IMR-90 (cell line): ENCODE measurements around the gene RASL10A. TPM values are rescaled to one million over a fixed set of nuclear protein-coding genes. Genes with fewer than 3 reads are reported as not detected.
A peak's percentile ranks its signal among the peaks of the same experiment; 100 is the strongest.

Experiments used
- ATAC-seq: fragments of 200-7000 bp; cut with Tn5 transposase; 2 replicates; pipeline ENCODE4 v1.9.1; 2020; ENCODE audit warnings: low read depth, mild to moderate bottlenecking, moderate library complexity
- BruUV-seq: library from RNA; stranded (reverse); fragments of 400-500 nt; replicated peaks from 2 replicates; lab custom pipeline; 2021; lab: Mats Ljungman, UMichigan
- CTCF ChIA-PET: fragments of 300-600 bp; formaldehyde crosslinking; extraction: SDS; loops from one replicate; lab custom pipeline; 2021; ENCODE audit warnings: antibody characterized with exemption; lab: Yijun Ruan, JAX
- POLR2A ChIA-PET: fragments of 300-600 bp; sonication (Branson Sonifier 250); formaldehyde crosslinking; loops from one replicate; lab custom pipeline; 2022; ENCODE audit warnings: antibody characterized with exemption; ENCODE audit not compliant: unreplicated experiment; lab: Charles Lee
- DNase-seq: peaks from one replicate; pipeline ENCODE4 v3.0.0; 2013
- H2AFZ ChIP-seq: replicated peaks from 2 replicates; pipeline ENCODE3; 2013; ENCODE audit warnings: low read length, mild to moderate bottlenecking; ENCODE audit not compliant: poor library complexity
- H2AK5ac ChIP-seq: 2 replicates; pipeline ENCODE4 v1.6.1; 2013; ENCODE audit warnings: low read depth, low read length, inconsistent platforms
- H2AK9ac ChIP-seq: replicated peaks from 2 replicates; pipeline ENCODE3; 2013; ENCODE audit warnings: mild to moderate bottlenecking, low read depth, low read length, moderate library complexity; ENCODE audit not compliant: poor library complexity
- H2BK120ac ChIP-seq: 2 replicates; pipeline ENCODE4 v1.6.1; 2013; ENCODE audit warnings: low read depth, low read length, inconsistent platforms
- H2BK15ac ChIP-seq: 3 replicates; pipeline ENCODE4 v1.6.1; 2013; ENCODE audit warnings: low read depth, low read length, inconsistent platforms
- H2BK20ac ChIP-seq: 2 replicates; pipeline ENCODE4 v1.6.1; 2013; ENCODE audit warnings: low read depth, mild to moderate bottlenecking, inconsistent platforms, low read length, moderate library complexity
- H2BK5ac ChIP-seq: 2 replicates; pipeline ENCODE4 v1.6.1; 2013; ENCODE audit warnings: mild to moderate bottlenecking, low read depth, low read length, inconsistent platforms; ENCODE audit not compliant: poor library complexity, severe bottlenecking
- H3K14ac ChIP-seq: replicated peaks from 2 replicates; pipeline ENCODE4 v1.6.1; 2013; ENCODE audit warnings: low read depth, low read length, inconsistent platforms
- H3K18ac ChIP-seq: 2 replicates; pipeline ENCODE4 v1.6.1; 2013; ENCODE audit warnings: low read depth, low read length, control low read depth
- H3K23ac ChIP-seq: 2 replicates; pipeline ENCODE4 v1.6.1; 2013; ENCODE audit warnings: low read depth, low read length, inconsistent platforms
- H3K27ac ChIP-seq: 2 replicates; pipeline ENCODE4 v1.5.1; 2013; ENCODE audit warnings: mild to moderate bottlenecking, control low read depth, low read length; ENCODE audit not compliant: insufficient read depth
- H3K27me3 ChIP-seq: 2 replicates; pipeline ENCODE4 v1.6.1; 2013; ENCODE audit warnings: low read length; ENCODE audit not compliant: control insufficient read depth, insufficient read depth
- H3K36me3 ChIP-seq: 2 replicates; pipeline ENCODE4 v1.6.1; 2013; ENCODE audit warnings: low read length, mixed read lengths; ENCODE audit not compliant: control insufficient read depth, insufficient read depth
- H3K4ac ChIP-seq: 2 replicates; pipeline ENCODE4 v1.6.1; 2013; ENCODE audit warnings: low read depth, low read length, inconsistent platforms
- H3K4me1 ChIP-seq: 2 replicates; pipeline ENCODE4 v1.6.1; 2013; ENCODE audit warnings: low read length, mixed read lengths; ENCODE audit not compliant: control insufficient read depth, insufficient read depth
- H3K4me2 ChIP-seq: 2 replicates; pipeline ENCODE4 v1.6.1; 2013; ENCODE audit warnings: low read depth, mild to moderate bottlenecking, control low read depth, low read length, moderate library complexity
- H3K4me3 ChIP-seq: 2 replicates; pipeline ENCODE4 v1.5.1; 2013; ENCODE audit warnings: low read depth, mild to moderate bottlenecking, control low read depth, low read length, moderate library complexity; ENCODE audit not compliant: insufficient read depth
- H3K56ac ChIP-seq: 2 replicates; pipeline ENCODE4 v1.6.1; 2013; ENCODE audit warnings: low read length, inconsistent platforms; ENCODE audit not compliant: insufficient read depth; ENCODE audit errors: extremely low read depth
- H3K79me1 ChIP-seq, 2 experiments: 2 replicates each; pipeline ENCODE4 v1.6.1; 2013; ENCODE audit warnings: low read length in 2 of 2, inconsistent platforms in 1 of 2, low read depth in 1 of 2
- H3K9ac ChIP-seq: 2 replicates; pipeline ENCODE4 v1.6.1; 2013; ENCODE audit warnings: low read depth, low read length, control low read depth
- H3K9me1 ChIP-seq: 2 replicates; pipeline ENCODE4 v1.6.1; 2013; ENCODE audit warnings: low read length, inconsistent platforms; ENCODE audit not compliant: insufficient read depth
- H3K9me3 ChIP-seq: 2 replicates; pipeline ENCODE4 v1.6.1; 2013; ENCODE audit warnings: low read length; ENCODE audit not compliant: control insufficient read depth, insufficient read depth
- H4K20me1 ChIP-seq: 2 replicates; pipeline ENCODE4 v1.6.1; 2013; ENCODE audit warnings: low read length, inconsistent platforms; ENCODE audit not compliant: insufficient read depth
- H4K5ac ChIP-seq: 2 replicates; pipeline ENCODE4 v1.6.1; 2013; ENCODE audit warnings: mild to moderate bottlenecking, low read depth, low read length, control low read depth
- H4K8ac ChIP-seq, 2 experiments: 2 replicates each; pipeline ENCODE4 v1.6.1; 2013; ENCODE audit warnings: low read depth in 2 of 2, low read length in 2 of 2, control low read depth in 1 of 2, inconsistent platforms in 1 of 2
- H4K91ac ChIP-seq: 2 replicates; pipeline ENCODE4 v1.6.1; 2013; ENCODE audit warnings: low read depth, low read length, inconsistent platforms; ENCODE audit not compliant: insufficient read depth
- BHLHE40 ChIP-seq: fragments of 150-350 bp; IDR thresholded peaks from 2 replicates; pipeline ENCODE4 v1.6.1; 2016; ENCODE audit warnings: mild to moderate bottlenecking, low read depth, low read length
- CHD1 ChIP-seq: IDR thresholded peaks from 2 replicates; pipeline ENCODE4 v1.6.1; 2012; ENCODE audit warnings: low read depth, low read length, improper control_type of control experiment
- CTCF ChIP-seq: conservative IDR thresholded peaks from 2 replicates; pipeline ENCODE4 v1.5.1; 2012; ENCODE audit warnings: mild to moderate bottlenecking, low read depth, low read length, improper control_type of control experiment
- POLR2A ChIP-seq: IDR thresholded peaks from 2 replicates; pipeline ENCODE4 v1.6.1; 2012; ENCODE audit warnings: mild to moderate bottlenecking, low read depth, low read length
- RAD21 ChIP-seq: IDR thresholded peaks from 2 replicates; pipeline ENCODE4 v1.6.1; 2012; ENCODE audit warnings: low read length, improper control_type of control experiment
- WGBS, 2 experiments: methylation state at CpG; one replicate each; pipeline versions ENCODE4 v1.1.5 to v1.1.7; 2013; ENCODE audit warnings: missing lambda C conversion rate in 2 of 2; ENCODE audit not compliant: insufficient read length in 1 of 2; ENCODE audit errors: extremely low coverage in 2 of 2; 5-methylcytosine and 5-hydroxymethylcytosine counted together
- dilution Hi-C: fragments of 300-500 bp; cut with HindIII; formaldehyde crosslinking; loops from one replicate; pipeline ENCODE4 v1.14.3; 2018; ENCODE audit warnings: low sequenced_read_pairs; ENCODE audit not compliant: unreplicated experiment
- in situ Hi-C: fragments of 300-500 bp; cut with MboI; formaldehyde crosslinking; loops from 3 replicates; pipeline ENCODE4 v1.14.3; 2019; ENCODE audit warnings: low sequenced_read_pairs, inconsistent platforms, mixed read lengths
- intact Hi-C: fragments of 100-400 bp; cut with micrococcal nuclease; formaldehyde crosslinking; loops from 2 replicates; pipeline ENCODE4 v1.10.0; 2022
- polyA plus RNA-seq, 3 experiments: library from polyadenylated mRNA; depleted of rRNA; stranded (reverse); fragments of >200 nt; gene quantifications; 2 replicates each; pipeline ENCODE4 v1.2.3, GENCODE V29; 2012; ENCODE audit warnings: low replicate concordance in 1 of 3
- total RNA-seq: library from RNA; depleted of rRNA; stranded (reverse); fragments of >200 nt; gene quantifications from 2 replicates; pipeline ENCODE4 v1.2.3, GENCODE V29; 2012

RASL10A gene
- total and polyA plus RNA-seq, 2 of the 4 experiments (the other 2 are of a cell fraction): 0.26 TPM; not detected in 1

GRCh38 chr22:29267858-29268510 lies 47.5 kb downstream of the RASL10A start, which contains the start of the genes EWSR1 and RHBDD3 (continued):
- TF ChIP-seq CHD1: peak; percentile 99; the same call in 1 of the 2 replicates

- Histone ChIP-seq H3K4me1 (peaks cover 17% of the 10 kb centered on the region), H3K56ac (peak overlapping the region; percentile 96), H2AK9ac (peak overlapping the region; percentile 100), H2BK5ac (peak overlapping the region; percentile 99), H3K79me1 (peaks cover 15 to 46% of the 10 kb centered on the region in 2 experiments; a peak in 3 of 4 replicates), H3K4me2 (peak overlapping the region; percentile 97), H4K20me1 (peaks cover 40% of the 10 kb centered on the region), H3K27me3 (no peaks in the 10 kb centered on the region), H4K91ac (peak overlapping the region; percentile 93), H4K8ac (peak overlapping the region; percentile 86 to 97), H3K14ac (peak overlapping the region; percentile 99), H2BK120ac (peak overlapping the region; percentile 87), H3K4ac (peak overlapping the region; percentile 97), H2BK20ac (peak overlapping the region; percentile 62), H2AK5ac (peak overlapping the region; percentile 99), H3K27ac (peak overlapping the region; percentile 98), H2BK15ac (peak overlapping the region; percentile 66; the same call in 1 of the 3 replicates), H3K18ac (peak overlapping the region; percentile 71), H3K23ac (peak overlapping the region; percentile 97), H3K9ac (peak overlapping the region; percentile 99), H3K9me3 (no peaks in the 10 kb centered on the region), H3K36me3 (peaks cover 16% of the 10 kb centered on the region), H3K4me3 (peak overlapping the region; percentile 75), H4K5ac (peak overlapping the region; percentile 60), H2AFZ (peak overlapping the region; percentile 100), H3K9me1 (peaks cover 13% of the 10 kb centered on the region)
- WGBS, 2 experiments: 0% methylated on average over 5 of the region's 32 CpGs; no CpG with 5 or more reads in 1 of the 2 experiments
- intact Hi-C loops: no loop called here
- ATAC-seq: no peak
- in situ Hi-C loops: no loop called here
- CTCF ChIA-PET: no interaction called here
- dilution Hi-C loops: no loop called here
- TF ChIP-seq CHD1 (no peak), RAD21 (no peak), CTCF (0 out of 2 replicates have a peak, but pooled peaks have one; percentile 10), BHLHE40 (no peak), POLR2A (no peak)
- no peak for DNase-seq
- no TSS peak for BruUV-seq
- POLR2A ChIA-PET: no interaction called here
Measured at GRCh38 chr22:29267462-29267857, 48.0 kb downstream of the RASL10A start.
